ENCODE data around the gene UBE2K. TPM values are rescaled to one million over a fixed set of nuclear protein-coding genes. Genes with fewer than 3 reads are reported as not detected.

The UBE2K gene
- total RNA-seq, 2 donors from 2014 or later = 25.6 to 30.3 TPM

- WGBS = 89% methylated on average over 6 of the region's 6 CpGs
- no peaks in the 10 kb centered on the region for H3K9me3 ChIP-seq
- no peaks in the 10 kb centered on the region for H3K36me3 ChIP-seq
- intact Hi-C loops (cut with DNase I) = no loop called here
- H3K4me3 ChIP-seq = no peak overlapping the region
- TF ChIP-seq CTCF (IDR thresholded peaks at IDR 0.05) (no peak), POLR2A (IDR thresholded peaks at IDR 0.05) (no peak)
- H3K27ac ChIP-seq = no peak overlapping the region
- no peaks in the 10 kb centered on the region for H3K4me1 ChIP-seq (replicated peaks)
- no peak for DNase-seq (ENCODE audit: low spot score)
- H3K27me3 ChIP-seq (replicated peaks; ENCODE audit: insufficient read depth) = no peaks in the 10 kb centered on the region
These were observed 37.9 kb upstream of the UBE2K start for GRCh38 chr4:39660045-39660444.

- Histone ChIP-seq H3K36me3 (no peaks in the 10 kb centered on the region), H3K27ac (no peak overlapping the region), H3K4me1 (replicated peaks) (no peaks in the 10 kb centered on the region), H3K27me3 (replicated peaks; ENCODE audit: insufficient read depth) (no peaks in the 10 kb centered on the region), H3K9me3 (no peaks in the 10 kb centered on the region), H3K4me3 (no peak overlapping the region)
- no peak for DNase-seq (ENCODE audit: low spot score)
- intact Hi-C loops (cut with DNase I) = no loop called here
- 96% methylated on average over 6 of the region's 6 CpGs for WGBS
- no peak for TF ChIP-seq POLR2AphosphoS5 (IDR thresholded peaks at IDR 0.05)
- TF ChIP-seq POLR2A (IDR thresholded peaks at IDR 0.05) = no peak
- no peak for TF ChIP-seq CTCF (IDR thresholded peaks at IDR 0.05)
These were observed 37.2 kb upstream of the UBE2K start for GRCh38 chr4:39660757-39661156.

DNA sequence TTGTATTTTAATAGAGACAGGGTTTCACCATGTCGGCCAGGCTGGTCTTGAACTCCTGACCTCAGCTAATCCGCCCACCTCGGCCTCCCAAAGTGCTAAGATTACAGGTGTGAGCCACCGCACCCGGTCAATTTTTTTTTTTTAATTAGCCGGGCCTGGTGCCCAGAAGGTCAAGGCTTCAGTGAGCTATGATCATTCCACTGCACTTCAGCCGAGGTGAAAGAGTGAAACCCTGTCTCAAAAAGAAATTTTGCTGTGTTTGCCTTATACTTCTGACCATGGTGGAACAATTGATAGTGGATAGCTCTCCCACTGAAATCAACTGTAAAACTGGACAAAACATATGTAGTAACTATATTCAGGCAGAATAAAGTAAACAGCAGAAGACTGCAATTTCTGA lies 35.3 kb upstream of the UBE2K start:
- intact Hi-C loops (cut with DNase I) = no loop called here

DNA sequence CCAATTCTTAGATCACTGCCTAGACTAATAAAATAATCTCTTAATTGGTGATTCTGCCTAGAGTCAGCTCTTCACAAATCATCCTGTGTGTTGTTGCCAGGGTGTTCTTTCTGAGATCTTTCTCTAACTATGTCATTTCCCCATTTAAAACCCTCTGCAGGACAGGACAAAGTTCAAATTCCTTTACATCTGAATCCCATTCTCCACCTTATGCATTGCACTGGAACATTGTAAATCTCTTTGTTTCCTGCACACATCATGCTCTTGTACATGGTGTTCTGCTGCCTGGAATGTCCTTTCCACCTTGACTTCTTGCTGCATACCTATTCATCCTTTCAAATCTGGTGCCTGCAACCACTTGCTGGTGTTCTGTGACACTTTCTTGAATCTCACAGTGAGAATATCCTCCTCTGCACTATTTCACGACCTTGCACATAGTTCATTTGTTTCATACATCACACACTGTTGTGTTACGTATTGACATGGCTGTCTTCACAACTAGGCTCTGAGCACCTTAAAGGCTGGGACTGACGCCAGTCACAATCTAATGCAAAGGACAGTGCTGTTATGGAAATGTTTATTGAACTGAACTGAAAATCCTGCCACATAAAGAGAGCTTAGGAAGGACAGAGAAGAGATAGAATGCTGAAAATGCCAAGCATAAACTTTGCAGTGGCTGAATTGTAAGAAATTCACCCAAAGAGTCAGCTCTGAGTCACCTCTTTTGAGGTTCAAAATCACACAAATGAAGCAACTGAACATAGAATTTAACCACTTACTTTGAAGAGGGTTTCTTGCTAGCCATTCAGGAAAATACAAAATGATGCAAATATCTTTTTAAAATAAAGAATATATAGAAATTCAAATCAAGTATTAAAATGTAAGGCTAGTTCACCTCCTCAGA lies 32.9 kb upstream of the UBE2K start:
- H3K9me3 ChIP-seq = no peaks in the 10 kb centered on the region
- H3K27me3 ChIP-seq (replicated peaks; ENCODE audit: insufficient read depth) = no peaks in the 10 kb centered on the region
- no peak overlapping the region for H3K4me3 ChIP-seq
- intact Hi-C loops (cut with DNase I) = no loop called here
- H3K36me3 ChIP-seq = no peaks in the 10 kb centered on the region
- WGBS = 61% methylated on average over 3 of the region's 3 CpGs
- H3K4me1 ChIP-seq (replicated peaks) = no peaks in the 10 kb centered on the region
- H3K27ac ChIP-seq = no peak overlapping the region
- no peak for DNase-seq (ENCODE audit: low spot score)
- TF ChIP-seq CTCF (IDR thresholded peaks at IDR 0.05) = no peak
- no peak for TF ChIP-seq POLR2AphosphoS5 (IDR thresholded peaks at IDR 0.05)
- no peak for TF ChIP-seq POLR2A (IDR thresholded peaks at IDR 0.05)

More for the DNA sequence above, 35.3 kb upstream of the UBE2K start:
- Histone ChIP-seq H3K9me3 (no peaks in the 10 kb centered on the region), H3K4me1 (replicated peaks) (no peaks in the 10 kb centered on the region), H3K27me3 (replicated peaks; ENCODE audit: insufficient read depth) (no peaks in the 10 kb centered on the region), H3K27ac (no peak overlapping the region), H3K4me3 (no peak overlapping the region), H3K36me3 (no peaks in the 10 kb centered on the region)
- 89% methylated on average over 7 of the region's 7 CpGs for WGBS
- no peak for TF ChIP-seq POLR2AphosphoS5 (IDR thresholded peaks at IDR 0.05)
- TF ChIP-seq CTCF (IDR thresholded peaks at IDR 0.05) = no peak
- TF ChIP-seq POLR2A (IDR thresholded peaks at IDR 0.05) = no peak
- DNase-seq (ENCODE audit: low spot score) = no peak

- Histone ChIP-seq H3K27me3 (replicated peaks; ENCODE audit: insufficient read depth) (no peaks in the 10 kb centered on the region), H3K27ac (no peak overlapping the region), H3K4me1 (replicated peaks) (no peaks in the 10 kb centered on the region), H3K4me3 (no peak overlapping the region), H3K36me3 (no peaks in the 10 kb centered on the region), H3K9me3 (no peaks in the 10 kb centered on the region)
- DNase-seq (ENCODE audit: low spot score) = no peak
- intact Hi-C loops (cut with DNase I) = no loop called here
- 37% methylated on average over 1 of the region's 1 CpG for WGBS
- TF ChIP-seq POLR2A (IDR thresholded peaks at IDR 0.05) = no peak
- TF ChIP-seq CTCF (IDR thresholded peaks at IDR 0.05) = no peak
- no peak for TF ChIP-seq POLR2AphosphoS5 (IDR thresholded peaks at IDR 0.05)
These were observed 30.2 kb upstream of the UBE2K start for GRCh38 chr4:39667706-39668105.
